SW 1271 (cell line): Measurements from ENCODE around the gene GPX1.

Experiments used
- DNase-seq, 2 experiments: peaks; one replicate each; lab custom pipeline; 2025; lab: John Stamatoyannopoulos, UW

GPX1 gene

DNA sequence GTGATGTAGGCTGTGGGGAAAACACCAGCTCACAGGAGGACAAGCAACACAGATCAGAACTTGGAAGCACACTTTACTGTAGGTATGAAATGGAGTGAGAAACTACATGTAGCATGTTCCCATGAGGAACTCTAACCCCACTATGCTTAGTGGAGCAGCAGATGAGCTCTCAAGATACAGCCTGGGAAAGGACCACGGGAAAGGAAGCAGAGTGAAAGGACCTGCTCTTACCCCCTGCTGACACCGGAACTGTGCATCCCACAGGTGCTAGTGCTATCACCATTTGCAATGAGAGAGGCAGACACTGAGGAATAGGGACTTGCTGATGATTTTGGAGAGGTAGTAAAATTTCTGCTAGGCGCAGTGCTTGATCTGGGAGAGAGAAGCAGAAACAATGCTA lies 46.9 kb downstream of the GPX1 start:
- DNase-seq: no peak

DNA sequence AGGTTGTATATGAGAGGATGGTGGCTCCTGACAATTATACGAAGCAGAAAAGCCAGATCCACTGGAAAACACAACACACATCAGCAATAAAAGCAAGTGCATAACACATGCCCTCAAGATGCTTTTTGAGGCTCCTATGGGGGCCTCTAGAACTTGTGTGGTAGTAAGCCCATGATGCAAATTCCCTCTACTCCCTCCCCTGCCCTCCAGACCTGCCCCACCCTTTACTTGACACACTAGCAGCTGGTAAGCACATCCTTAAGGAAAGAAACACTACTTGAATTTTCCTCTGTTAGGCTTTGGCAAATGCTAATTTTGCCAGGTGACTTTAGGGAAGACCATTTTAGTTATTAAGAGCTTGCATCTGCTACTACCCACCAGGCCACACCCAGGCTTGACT lies 47.5 kb downstream of the GPX1 start:
- no peak for DNase-seq
